NCI-H2029 (cell line): Measurements from ENCODE around the gene SMYD3.

Experiments
- DNase-seq: peaks from one replicate; lab custom pipeline; 2025; lab: John Stamatoyannopoulos, UW

Gene SMYD3

DNA sequence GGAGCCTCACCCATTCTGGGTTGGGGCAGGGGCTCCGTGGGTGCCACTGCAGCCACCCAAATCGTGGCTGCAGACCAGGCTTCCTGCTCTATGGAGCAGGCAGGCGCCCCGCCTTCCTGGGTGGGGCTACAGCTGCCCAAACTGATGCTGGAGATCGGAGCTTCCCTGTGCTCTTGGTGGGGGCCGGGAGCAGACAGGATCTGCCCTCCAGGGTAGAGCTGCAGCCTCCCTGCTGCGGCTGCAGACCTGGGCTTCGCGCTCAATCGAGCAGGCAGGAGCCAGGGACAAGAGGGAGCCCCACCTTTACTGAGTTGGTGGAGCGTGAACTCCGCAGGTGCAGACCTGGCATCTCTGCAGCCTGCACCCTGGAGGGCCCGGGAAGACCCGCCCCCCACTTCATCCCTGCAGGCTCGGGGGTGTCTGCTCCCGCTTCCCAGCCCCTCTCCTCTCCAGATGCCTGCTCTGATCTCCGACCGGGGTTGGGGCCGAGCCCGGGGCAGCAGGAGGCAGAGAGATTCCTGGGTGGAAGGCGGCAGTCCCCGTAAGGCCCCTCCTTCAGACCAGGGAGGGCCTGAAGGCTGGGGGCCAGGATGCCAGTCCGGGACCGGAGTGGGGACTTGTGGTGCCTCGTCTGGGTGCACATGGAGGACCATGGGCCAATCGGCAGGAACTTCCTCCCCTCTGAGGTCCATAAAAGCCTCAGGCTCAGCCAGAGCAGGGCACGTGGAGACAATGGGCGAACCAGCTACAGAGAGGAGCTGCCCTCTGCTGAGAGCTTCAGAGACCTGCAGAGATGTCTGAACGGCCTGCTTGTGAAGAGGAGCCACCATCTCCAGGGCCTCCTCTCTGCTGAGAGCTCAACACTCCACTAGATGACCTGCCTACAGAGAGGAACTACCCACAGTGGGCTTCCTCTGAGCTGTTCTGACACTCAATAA is 359.3 kb downstream of the SMYD3 start:
- DNase-seq = no peak

DNA sequence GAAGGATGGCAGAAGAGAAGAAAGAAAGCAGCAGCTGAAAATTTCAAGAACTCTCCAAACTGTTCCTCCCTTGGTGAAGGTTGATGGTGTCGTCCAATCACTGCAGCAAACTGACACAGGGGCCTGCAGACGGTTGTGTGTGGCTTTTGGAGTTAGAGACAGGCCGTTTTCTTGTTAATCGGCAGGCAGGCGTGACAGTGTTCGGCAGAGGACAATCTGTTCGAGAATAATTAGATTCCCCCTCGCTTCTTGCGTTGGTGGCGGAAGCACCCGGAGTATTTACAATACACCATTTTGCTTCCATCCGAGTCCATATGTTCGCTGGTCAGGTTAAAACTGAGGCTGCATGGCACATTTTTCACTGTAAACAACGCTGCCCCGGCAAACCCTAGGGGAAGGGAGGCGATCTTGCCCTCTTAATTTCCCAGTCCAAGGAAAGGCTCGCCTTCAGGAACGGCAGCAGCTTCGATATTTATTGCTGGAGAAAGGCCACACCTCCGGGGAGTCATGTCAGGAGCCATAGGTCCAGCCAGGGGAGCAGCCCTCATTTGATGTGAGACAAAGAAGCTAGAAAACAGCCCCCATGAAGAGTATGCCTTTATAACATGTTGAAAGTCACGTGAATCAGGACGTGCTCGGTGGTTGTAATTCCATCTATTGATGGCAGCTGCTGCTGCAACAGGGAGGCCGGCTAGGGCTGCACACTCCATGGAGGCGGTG is 360.1 kb downstream of the SMYD3 start:
- DNase-seq = no peak

DNA sequence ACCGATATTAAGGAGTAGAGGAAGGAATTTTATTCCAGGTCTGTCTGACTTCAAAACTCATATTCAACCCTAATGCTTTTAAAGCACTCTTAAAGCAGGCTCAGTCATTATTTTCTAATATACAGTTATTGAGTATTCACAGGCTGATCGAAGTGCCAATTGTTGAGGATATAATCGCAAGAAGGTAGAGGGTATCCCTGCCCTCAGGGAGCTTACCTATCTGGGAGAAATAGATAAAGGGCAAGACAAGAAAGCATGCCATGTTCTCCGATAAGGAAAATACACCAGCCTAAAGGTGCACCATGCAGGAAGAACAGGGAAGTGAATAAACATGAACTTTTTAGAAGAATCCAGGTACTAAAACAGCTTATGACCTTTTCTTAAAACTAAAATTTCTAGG is 361.2 kb downstream of the SMYD3 start:
- no peak for DNase-seq

DNA sequence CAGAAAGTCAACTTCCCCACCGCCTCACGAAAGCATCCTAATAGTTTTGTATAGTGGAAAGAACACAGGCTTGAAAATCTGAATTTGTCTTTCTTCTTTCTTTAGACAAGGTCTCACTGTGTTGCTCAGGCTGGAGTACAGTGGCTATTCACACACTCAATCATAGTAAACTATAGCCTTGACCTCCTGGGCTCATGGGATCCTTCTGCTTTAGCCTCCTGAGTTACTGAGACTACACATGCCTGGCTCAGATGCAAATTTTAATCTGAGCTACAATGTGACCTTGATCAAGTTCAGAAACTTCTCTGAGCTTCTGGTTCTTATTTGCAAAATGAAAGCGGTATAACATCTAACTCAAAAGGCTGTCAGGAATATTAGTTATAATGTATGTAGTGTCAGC is 362.1 kb downstream of the SMYD3 start:
- DNase-seq = no peak

DNA sequence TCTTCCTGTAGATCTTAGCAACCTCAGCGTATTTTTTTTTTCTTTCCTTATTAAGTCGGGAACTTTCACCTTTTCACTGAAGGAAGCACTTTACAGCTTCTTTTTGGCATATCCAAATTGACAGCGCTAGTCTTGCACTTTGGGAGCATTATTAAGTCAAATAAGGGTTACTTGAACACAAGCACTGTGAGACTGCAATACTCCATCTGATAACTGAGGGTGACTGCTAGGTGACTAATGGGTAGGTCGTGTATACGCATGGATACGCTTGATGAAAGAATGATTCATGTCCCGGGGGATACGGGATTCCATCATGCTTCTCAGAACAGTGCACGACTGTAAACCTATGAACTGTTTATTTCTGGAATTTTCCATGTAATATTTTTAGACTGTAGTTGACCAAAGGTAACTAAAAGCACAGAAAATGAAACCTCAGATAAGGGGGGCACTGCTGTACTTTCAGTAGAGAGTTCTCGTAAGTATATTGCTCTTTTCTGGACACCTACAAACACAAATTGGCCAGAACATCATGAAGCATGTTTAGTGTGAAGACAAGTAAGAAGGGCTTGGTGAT is 364.7 kb downstream of the SMYD3 start:
- DNase-seq = no peak

DNA sequence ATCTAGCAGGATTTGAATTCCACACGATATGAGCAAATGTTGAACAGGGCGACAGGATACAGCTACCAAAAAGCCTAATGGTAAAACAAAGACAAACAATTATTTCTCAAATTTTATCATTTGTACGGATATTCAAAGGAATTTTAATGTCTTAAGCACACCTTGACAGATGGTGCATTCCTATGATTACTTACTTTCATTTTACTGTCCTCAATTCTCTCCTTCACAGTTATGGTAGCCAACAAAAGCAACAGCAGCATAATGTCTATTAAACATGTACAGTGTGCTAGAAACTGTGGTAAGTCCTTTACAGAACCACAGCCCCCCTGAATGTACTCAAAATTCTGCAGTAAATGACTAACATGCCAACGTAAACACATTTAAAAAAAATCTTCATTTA is 365.8 kb downstream of the SMYD3 start:
- DNase-seq = no peak

DNA sequence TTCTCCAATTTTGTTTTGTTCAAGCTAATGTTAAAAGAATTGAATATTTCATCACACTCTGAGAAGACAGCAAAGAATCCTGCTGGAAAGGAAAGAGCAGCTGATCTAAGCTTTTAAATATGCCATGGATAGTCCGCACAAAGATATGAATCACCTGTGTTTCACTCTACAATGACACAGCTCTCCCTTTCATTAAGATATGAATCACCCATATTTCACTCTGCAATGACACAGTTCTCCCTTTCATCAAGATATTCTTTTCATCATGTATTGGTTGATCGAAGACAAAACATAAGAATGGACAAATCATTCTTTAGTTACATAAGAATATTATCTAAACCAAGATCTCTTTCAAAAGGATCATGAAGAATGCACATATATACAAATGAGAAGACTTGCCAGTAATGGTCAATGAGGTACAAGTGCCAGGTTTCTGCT is 367.3 kb downstream of the SMYD3 start:
- no peak for DNase-seq

DNA sequence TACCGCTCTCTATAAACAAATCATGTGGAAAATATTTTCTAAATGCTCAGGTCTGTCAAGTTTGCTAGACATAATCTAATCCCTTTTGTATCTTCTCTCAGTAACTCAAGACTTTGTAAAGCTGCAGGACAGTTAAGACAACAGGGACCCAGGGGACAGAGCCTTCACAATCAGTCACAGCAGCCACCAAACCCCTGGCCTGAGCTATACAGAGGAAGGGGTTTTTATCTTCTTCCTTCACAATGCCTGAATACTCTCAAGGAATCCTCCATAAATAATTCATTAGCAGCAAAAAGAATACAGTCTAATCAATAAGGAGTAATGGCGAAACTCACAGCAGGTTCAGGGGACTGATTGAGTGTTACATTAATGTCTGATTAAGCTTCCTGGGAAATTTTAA is 368.3 kb downstream of the SMYD3 start:
- DNase-seq = no peak

DNA sequence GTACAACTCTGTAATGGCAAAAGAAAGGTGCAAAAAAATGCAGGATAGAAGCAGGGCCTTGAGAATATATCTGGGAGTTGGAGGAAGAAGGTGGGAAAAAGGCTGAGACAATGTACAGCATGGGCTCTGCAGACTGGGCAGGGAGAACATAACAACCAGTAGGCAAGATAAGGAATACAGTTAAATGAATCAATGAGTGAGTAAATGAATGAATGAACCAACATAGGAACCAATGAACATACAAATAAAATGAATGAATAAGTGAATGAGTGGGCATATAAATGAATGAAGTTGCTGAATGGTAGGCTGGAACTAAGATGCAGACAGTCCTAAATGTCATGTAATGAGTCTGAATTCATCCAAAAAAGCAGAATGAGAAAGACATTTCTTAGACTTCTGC is 370.6 kb downstream of the SMYD3 start:
- DNase-seq = no peak

DNA sequence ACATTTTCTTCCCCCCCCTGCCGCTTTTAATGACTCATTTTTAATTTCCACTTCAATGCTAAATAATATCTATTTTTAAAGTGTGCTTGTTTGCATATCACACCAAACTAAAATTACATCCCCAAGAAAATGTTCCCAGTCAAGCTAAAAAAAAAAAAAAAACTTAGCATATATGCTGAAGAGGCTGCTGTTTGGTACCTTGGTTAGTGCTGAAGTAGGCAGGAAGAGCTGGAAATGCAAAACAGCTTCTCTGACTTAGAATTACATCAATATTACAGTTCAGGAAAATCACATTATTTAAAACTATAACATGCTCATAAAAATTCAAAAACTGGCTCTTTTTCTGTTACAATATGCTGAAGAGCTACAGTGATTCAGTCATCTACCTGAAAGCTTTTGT is 372.3 kb downstream of the SMYD3 start:
- DNase-seq = no peak

DNA sequence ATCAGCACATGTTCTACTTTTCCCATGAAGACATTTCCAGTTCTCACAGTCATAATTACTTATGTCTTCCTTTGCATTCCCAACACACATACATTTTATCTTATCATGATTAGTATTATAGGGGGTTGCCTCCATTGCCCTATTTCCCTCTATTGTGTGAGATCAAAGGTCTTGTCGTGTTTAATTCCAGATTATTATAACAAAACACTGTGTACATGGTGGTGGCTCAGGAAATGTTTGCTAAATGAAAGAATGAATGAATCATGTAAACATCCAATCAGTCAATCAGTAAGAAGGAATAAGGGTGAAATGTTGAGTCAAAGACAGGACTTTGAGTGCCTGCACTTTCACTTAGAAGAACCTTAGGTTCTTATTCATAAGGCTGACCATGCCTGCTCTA is 376.0 kb downstream of the SMYD3 start:
- DNase-seq = no peak

DNA sequence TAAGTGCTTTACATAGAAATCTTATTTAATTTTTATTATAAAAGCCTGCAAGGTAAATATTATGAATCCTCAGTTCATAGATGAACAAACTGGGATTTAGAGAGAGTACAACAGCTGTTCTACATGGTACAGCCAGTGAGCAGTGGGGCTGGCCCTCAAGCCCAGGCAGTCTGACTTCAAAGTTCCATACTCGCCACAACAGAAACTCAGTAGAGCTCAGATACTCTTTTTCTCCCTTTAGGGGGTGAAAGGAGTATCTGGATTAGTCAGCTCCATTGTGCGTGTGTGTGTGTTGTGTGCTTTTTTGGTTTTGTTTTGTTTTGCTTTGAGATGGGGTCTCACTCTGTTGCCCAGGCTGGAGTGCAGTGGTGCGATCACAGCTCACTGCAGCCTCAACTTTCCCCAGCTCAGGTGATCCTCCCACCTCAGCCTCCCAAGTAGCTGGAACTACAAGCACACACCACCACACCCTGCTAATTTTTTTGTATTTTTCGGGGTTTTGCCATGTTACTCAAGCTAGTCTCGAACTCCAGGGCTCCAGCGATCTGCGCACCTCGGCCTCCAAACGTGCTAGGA is 378.5 kb downstream of the SMYD3 start:
- DNase-seq = no peak

DNA sequence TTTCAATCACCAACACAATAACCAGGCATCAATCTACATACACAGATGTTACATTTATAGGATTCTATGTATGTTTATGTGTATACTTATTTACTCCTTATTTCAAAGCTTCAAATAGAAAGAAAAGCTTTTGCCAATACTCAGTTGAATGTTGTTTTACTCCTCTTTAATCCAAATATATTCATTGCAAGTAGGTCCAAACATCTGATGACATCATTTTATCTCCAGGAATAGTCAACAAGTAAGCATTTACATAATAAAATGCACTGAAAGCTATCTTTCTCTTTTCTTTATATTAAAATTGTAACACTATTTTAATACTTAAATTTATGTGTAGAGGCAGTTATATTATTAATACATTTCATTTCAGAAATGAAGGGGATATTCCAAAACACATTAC is 380.5 kb downstream of the SMYD3 start:
- DNase-seq = no peak

DNA sequence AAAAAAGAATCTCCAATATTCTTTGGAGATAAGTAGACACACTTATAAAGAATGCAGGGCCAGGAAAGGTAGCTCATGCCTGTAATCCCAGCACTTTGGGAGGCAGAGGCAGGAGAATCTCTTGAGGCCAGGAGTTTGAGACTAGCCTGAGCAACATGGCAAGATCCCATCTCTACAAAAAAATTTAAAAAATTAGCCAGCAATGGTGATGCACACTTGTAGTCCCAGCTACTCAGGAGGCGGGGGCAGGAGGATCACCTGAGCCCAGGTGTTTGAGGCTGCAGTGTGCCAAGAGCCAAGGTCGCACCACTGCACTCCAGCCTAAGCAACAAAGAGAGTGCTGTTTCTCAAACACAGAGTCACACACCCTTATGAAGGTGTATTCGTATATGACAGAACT is 385.0 kb downstream of the SMYD3 start:
- DNase-seq = no peak

DNA sequence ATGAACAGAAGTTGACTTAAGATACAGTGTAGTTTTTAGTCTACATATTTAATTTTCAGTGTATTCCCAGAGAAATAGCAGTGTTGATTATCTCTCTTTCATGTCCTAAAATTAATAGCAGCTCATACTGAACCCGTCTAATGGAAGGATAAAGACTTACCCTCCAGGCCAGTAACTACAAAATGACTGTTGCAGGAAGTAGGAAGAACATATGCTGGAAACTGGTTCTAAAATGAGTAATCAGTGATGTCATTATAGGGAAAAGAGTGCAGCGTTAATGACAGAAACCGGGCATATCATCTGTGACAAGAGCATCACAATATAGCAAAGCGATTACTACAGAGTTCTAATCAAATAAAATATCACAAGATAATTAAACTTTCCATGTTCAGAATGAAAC is 385.5 kb downstream of the SMYD3 start:
- no peak for DNase-seq

DNA sequence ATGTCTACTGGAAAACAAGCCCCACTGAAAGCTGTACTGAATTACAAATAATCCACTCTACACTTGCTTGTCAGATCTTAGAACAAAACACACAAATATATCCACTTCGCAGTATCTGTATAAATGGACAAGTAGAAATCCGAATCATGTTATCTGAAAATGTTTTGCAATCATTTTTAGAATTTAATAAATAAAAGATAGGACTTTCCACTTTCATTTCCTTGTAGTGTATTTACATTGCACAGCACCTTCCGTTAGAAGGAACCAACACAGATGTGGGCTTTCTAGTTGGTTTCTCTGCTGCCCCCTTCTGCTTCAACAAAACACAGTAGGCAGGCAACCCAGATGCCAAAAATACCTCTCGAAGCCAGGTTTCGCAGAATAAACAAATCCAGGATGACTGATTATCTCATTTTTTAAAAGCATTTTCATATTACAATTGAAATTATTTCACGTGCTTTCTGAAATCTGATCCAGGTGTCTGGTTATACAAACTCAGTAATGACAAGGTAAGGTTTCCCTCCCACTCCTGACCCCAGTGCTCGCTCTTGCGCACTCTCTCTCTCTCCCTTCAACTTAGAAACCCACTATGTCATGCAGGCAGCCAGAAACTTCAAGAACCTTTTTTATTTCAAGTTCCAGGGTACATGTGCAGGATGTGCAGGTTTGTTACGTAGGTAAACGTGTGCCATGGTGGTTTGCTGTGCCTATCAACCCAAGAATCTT is 389.9 kb downstream of the SMYD3 start:
- peak; percentile 82 for DNase-seq

DNA sequence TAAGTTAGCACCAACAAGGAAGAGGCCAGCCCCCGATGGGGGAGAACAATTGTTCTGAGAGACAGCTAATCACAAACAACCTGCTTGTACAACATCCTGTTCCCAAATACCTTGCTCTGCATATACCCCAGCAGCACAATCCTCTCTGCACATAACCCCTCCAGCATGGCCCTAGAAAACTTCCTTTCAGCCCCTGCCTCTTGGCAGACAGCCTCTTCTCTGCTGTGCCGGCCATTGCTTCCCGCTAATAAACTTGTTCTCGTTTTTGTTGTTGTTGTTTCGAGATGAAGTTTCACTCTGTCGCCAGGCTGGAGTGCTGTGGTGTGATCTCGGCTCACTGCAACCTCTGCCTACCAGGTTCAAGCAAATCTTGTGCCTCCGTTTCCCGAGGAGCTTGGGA is 392.7 kb downstream of the SMYD3 start:
- no peak for DNase-seq

DNA sequence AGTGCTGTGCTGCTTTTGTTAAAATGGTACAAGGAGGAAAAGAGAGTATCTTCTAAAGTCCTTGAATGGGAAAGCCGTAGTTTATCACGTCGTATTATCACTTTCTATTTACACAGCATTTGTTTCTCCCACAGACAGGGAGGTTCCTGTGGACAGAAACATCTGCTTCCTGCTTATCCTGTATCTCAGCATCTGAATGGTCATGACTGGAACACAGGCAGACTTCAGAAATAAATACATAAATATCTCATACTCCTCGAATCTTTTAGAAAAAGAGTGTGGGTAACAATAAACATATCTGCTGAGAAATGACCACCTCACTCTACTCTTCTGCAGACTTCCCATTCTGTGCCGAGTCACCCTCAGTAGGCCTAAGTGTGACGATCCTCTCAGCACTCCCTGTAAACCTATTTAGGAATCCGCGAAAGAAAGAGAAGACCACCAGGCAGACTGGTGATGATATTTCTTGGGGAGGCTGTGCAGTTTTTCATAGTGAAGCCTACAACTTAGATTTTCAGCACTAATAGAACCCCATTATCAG is 393.5 kb downstream of the SMYD3 start:
- DNase-seq = peak; percentile 76

DNA sequence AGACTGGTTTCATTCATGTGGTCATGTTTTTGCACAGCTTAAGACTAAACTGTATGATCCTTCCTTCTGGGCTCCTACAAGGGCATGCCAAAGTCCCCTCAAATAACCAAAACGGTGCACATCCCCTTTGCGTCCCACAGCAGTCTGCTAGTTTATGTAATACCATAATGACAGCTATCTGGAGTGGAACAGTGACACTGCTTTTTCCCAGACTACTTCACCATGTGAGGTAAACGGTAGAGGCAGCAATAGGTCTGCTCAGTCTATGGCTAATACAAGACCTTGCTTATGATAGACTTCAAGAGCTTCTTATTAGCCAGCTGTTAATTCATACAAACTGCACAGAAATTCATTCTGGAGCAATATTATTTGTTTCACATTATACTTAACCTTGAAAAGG is 395.5 kb downstream of the SMYD3 start:
- no peak for DNase-seq

DNA sequence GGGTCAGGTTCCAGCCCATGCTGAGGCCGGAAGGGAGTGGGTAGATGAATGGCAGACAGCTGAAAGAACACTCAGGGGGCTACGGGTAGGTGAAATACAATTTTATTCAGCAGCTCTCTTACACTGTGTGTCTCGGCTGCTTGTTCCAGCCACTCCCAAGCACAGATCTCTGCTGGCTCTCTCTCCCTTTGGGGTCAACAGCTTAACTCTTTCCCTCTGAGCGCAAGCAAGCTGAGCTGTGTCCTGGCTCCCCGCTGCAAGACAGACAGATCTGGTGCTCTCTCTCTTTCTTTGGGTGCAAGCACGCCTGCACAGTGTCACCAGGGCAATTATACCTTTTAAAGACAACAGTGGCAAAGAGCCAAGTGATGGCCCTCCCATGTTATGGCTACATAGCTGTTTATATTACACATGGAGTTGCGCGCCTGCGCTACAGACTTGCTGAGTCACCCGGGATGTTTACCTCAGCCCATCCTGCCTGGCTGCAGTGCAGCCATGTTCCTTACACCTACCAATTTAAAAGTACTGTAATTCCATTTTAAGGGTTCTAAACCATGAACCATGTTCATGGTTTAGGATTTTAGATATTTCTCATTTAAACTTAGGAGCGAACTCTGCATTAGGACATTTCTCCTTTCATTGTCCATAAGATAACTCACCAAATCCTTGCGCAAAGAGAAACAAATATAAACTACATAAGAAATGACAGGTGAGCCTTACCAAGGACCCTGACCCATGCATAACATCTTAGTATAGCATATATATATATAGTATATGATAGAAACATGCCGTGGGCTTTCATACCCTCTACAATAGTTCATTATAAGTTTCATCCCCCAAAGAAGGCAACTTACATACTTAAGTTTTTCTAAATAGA is 396.5 kb downstream of the SMYD3 start:
- DNase-seq = peak; percentile 90
